GM21360 (cell line): ENCODE measurements around the gene UBAP2.
A peak's percentile ranks its signal among the peaks of the same experiment; 100 is the strongest.
"Not testable (repeated sequence)": the region's sequence is repeated elsewhere in the genome, so short reads cannot be mapped to it uniquely, and the experiment has no call there.

Experiments used
- ATAC-seq: cut with Tn5 transposase; IDR thresholded peaks from one replicate; pipeline ENCODE4 v1.9.1; 2021; ENCODE audit warnings: mild to moderate bottlenecking, moderate library complexity; ENCODE audit not compliant: unreplicated experiment

UBAP2 gene

GRCh38 chr9:33988219-33988890 is 60.3 kb downstream of the UBAP2 start:
- ATAC-seq: peak; percentile 94

GRCh38 chr9:33976414-33976813 is 72.3 kb downstream of the UBAP2 start:
- no peak for ATAC-seq

GRCh38 chr9:33972698-33973097 is 76.0 kb downstream of the UBAP2 start:
- no peak for ATAC-seq

- ATAC-seq: no peak
These were observed 84.5 kb downstream of the UBAP2 start for GRCh38 chr9:33964086-33964768.

- ATAC-seq: not testable (repeated sequence)
These were observed 86.2 kb downstream of the UBAP2 start for GRCh38 chr9:33962468-33962867.

GRCh38 chr9:33959725-33960124 is 89.0 kb downstream of the UBAP2 start:
- ATAC-seq: no peak

- no peak for ATAC-seq
These were observed 92.1 kb downstream of the UBAP2 start for GRCh38 chr9:33956544-33956943.

GRCh38 chr9:33952066-33952465 is 96.6 kb downstream of the UBAP2 start:
- no peak for ATAC-seq

GRCh38 chr9:33950371-33950770 is 98.3 kb downstream of the UBAP2 start:
- no peak for ATAC-seq

- ATAC-seq: no peak
These were observed 101.7 kb downstream of the UBAP2 start for GRCh38 chr9:33946779-33947535.

- no peak for ATAC-seq
These were observed 105.3 kb downstream of the UBAP2 start for GRCh38 chr9:33943389-33943788.

GRCh38 chr9:33942471-33943083 is 106.1 kb downstream of the UBAP2 start:
- no peak for ATAC-seq

- no peak for ATAC-seq
These were observed 108.5 kb downstream of the UBAP2 start for GRCh38 chr9:33939924-33940874.

GRCh38 chr9:33934188-33934878 is 114.4 kb downstream of the UBAP2 start:
- ATAC-seq: no peak

- no peak for ATAC-seq
These were observed 116.4 kb downstream of the UBAP2 start for GRCh38 chr9:33932078-33932807.

- no peak for ATAC-seq
These were observed 117.4 kb downstream of the UBAP2 start for GRCh38 chr9:33931326-33931725.

GRCh38 chr9:33927694-33928093 is 121.0 kb downstream of the UBAP2 start:
- ATAC-seq: no peak

GRCh38 chr9:33926746-33927485 is 121.8 kb downstream of the UBAP2 start:
- ATAC-seq: no peak
